ENCODE results near the gene ZDHHC13.

ZDHHC13 gene

DNA sequence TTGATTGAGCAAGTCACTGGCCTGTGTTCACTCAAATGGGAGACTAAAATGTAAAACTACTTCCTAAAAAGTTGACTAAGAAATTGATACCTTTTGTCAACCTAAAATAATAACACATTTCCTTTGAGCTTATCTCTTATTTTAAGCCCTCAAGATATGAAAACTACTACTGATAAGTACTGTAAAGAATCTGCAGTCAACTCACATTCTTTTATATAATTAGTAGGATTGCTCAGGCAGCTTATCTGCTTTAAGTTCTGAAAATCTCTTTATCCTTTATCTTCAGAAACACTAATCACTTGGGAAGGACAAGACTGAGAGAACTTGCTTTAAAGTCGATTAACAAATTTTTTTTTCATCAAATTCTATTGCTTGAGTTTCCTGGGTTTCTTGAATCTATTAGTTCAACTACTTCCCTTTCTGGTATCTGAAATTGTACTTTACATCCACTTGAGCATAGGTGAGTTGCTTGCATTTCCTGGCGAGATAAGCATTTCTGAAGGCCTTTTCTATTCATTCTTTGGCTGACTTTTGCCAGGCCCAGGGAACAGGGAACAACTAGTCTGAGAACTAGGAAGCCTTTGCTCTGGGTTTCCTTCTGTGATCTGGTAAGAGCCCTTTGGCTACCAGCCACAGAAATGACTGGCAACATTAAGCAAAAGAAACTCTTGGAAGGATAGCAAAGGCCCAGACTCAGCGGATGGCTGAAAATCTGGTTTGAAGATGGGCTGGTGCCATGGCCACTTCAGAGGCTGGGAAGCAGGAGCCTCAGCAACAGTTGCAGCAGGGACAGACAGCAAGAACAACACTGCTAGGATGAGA lies 104.1 kb downstream of the ZDHHC13 start:
- no peak for TF ChIP-seq CTCF (IDR thresholded peaks at IDR 0.05; ENCODE audit: insufficient read depth, low read length, poor library complexity, severe bottlenecking)
- Histone ChIP-seq H3K27me3 (replicated peaks; ENCODE audit: control insufficient read depth, insufficient read depth, low read length) (no peaks in the 10 kb centered on the region), H3K4me3 (replicated peaks; ENCODE audit: low read depth, low read length) (no peak overlapping the region), H3K36me3 (ENCODE audit: control insufficient read depth, insufficient read depth, low read length) (peaks cover 5% of the 10 kb centered on the region)
- no peak for DNase-seq (ENCODE audit: extremely low read depth, insufficient read length)

- Histone ChIP-seq H3K4me3 (replicated peaks; ENCODE audit: low read depth, low read length) (no peak overlapping the region), H3K27me3 (replicated peaks; ENCODE audit: control insufficient read depth, insufficient read depth, low read length) (no peaks in the 10 kb centered on the region), H3K36me3 (ENCODE audit: control insufficient read depth, insufficient read depth, low read length) (peaks cover 13% of the 10 kb centered on the region)
- no peak for TF ChIP-seq CTCF (IDR thresholded peaks at IDR 0.05; ENCODE audit: insufficient read depth, low read length, poor library complexity, severe bottlenecking)
- no peak for DNase-seq (ENCODE audit: extremely low read depth, insufficient read length)
Measured at GRCh38 chr11:19225123-19225522, 108.2 kb downstream of the ZDHHC13 start.

GRCh38 chr11:19225581-19225980 lies 108.6 kb downstream of the ZDHHC13 start:
- Histone ChIP-seq H3K36me3 (ENCODE audit: control insufficient read depth, insufficient read depth, low read length) (peaks cover 13% of the 10 kb centered on the region), H3K4me3 (replicated peaks; ENCODE audit: low read depth, low read length) (no peak overlapping the region), H3K27me3 (replicated peaks; ENCODE audit: control insufficient read depth, insufficient read depth, low read length) (no peaks in the 10 kb centered on the region)
- no peak for DNase-seq (ENCODE audit: extremely low read depth, insufficient read length)
- no peak for TF ChIP-seq CTCF (IDR thresholded peaks at IDR 0.05; ENCODE audit: insufficient read depth, low read length, poor library complexity, severe bottlenecking)
